NCI-H2029 treated with DMSO at 0.1 percent for 48 hours (cell line): ENCODE data around the gene TWIST1.

Source experiments
- DNase-seq: peaks from one replicate; lab custom pipeline; 2025; lab: John Stamatoyannopoulos, UW

The TWIST1 gene

GRCh38 chr7:19117091-19117869 lies at the start of gene TWIST1:
TWIST1 (minus strand) TSS chr7:19117636; CDS start chr7:19117321, 315 bp downstream.
- no peak for DNase-seq

GRCh38 chr7:19161671-19162070 lies 44.2 kb upstream of the TWIST1 start:
- DNase-seq: no peak

- DNase-seq: no peak
Measured at GRCh38 chr7:19146699-19147098, 29.3 kb upstream of the TWIST1 start.

- no peak for DNase-seq
Measured at GRCh38 chr7:19145434-19146115, 28.1 kb upstream of the TWIST1 start.

GRCh38 chr7:19144661-19145433 lies 27.4 kb upstream of the TWIST1 start, which contains the start of gene FERD3L:
FERD3L (minus strand) TSS chr7:19145421; CDS start chr7:19145362, 59 bp downstream.
- no peak for DNase-seq

- DNase-seq: no peak
Measured at GRCh38 chr7:19143881-19144574, 26.6 kb upstream of the TWIST1 start.

GRCh38 chr7:19139706-19140327 lies 22.4 kb upstream of the TWIST1 start:
- DNase-seq: no peak

GRCh38 chr7:19133886-19134285 lies 16.4 kb upstream of the TWIST1 start:
- no peak for DNase-seq

- DNase-seq: no peak
Measured at GRCh38 chr7:19133390-19133789, 16.0 kb upstream of the TWIST1 start.

GRCh38 chr7:19128856-19129255 lies 11.4 kb upstream of the TWIST1 start:
- no peak for DNase-seq

- DNase-seq: no peak
Measured at GRCh38 chr7:19121977-19122588, 4.6 kb upstream of the TWIST1 start.

GRCh38 chr7:19119870-19120486 lies 2.5 kb upstream of the TWIST1 start:
- no peak for DNase-seq

- DNase-seq: no peak
Measured at GRCh38 chr7:19119372-19119771, 1.9 kb upstream of the TWIST1 start.

GRCh38 chr7:19118636-19119371 lies 1.4 kb upstream of the TWIST1 start:
- no peak for DNase-seq

- DNase-seq: no peak
Measured at GRCh38 chr7:19117870-19118608, 603 bp upstream of the TWIST1 start.

GRCh38 chr7:19116121-19117090 lies 1.0 kb downstream of the TWIST1 start:
- no peak for DNase-seq

GRCh38 chr7:19114551-19114855 lies 2.9 kb downstream of the TWIST1 start:
- no peak for DNase-seq

- no peak for DNase-seq
Measured at GRCh38 chr7:19113855-19114550, 3.4 kb downstream of the TWIST1 start.
